SK-N-MC (cell line): ENCODE results near the gene ICAM2.

Source experiments
- EZH2 ChIP-seq: fragments of 200-600 bp; sonication (generic); IDR thresholded peaks from one replicate; pipeline ENCODE4 v1.6.1; 2017; ENCODE audit warnings: antibody characterized with exemption
- FOXP2 ChIP-seq: optimal IDR thresholded peaks from 2 replicates; pipeline ENCODE3; 2011; ENCODE audit warnings: mild to moderate bottlenecking, moderate library complexity; ENCODE audit not compliant: insufficient read depth; ENCODE audit errors: extremely low read length, control extremely low read depth
- POLR2AphosphoS5 ChIP-seq: IDR thresholded peaks from 2 replicates; pipeline ENCODE4 v1.6.1; 2012; ENCODE audit warnings: mild to moderate bottlenecking, low read depth, low read length, borderline replicate concordance

- TF ChIP-seq POLR2AphosphoS5 (no peak), EZH2 (no peak), FOXP2 (no peak)
Measured at GRCh38 chr17:64057701-64058263, 37.3 kb upstream of the ICAM2 start.
